HG02610 (cell line): ENCODE measurements around the gene ZNF385C.

Experiments used
- ATAC-seq: cut with Tn5 transposase; IDR thresholded peaks from one replicate; pipeline ENCODE4 v1.9.1; 2021; ENCODE audit warnings: mild to moderate bottlenecking, moderate library complexity; ENCODE audit not compliant: unreplicated experiment

The ZNF385C gene

GRCh38 chr17:42107597-42108576, 9.6 kb upstream of the ZNF385C start:
- ATAC-seq: peak; percentile 75

GRCh38 chr17:42107124-42107523, 8.9 kb upstream of the ZNF385C start:
- no peak for ATAC-seq

- no peak for ATAC-seq
Observed at GRCh38 chr17:42106009-42106408, 7.7 kb upstream of the ZNF385C start.

GRCh38 chr17:42104264-42104663, 6.0 kb upstream of the ZNF385C start:
- no peak for ATAC-seq

- no peak for ATAC-seq
Observed at GRCh38 chr17:42103221-42103954, 5.1 kb upstream of the ZNF385C start.

GRCh38 chr17:42101513-42102292, 3.4 kb upstream of the ZNF385C start:
- ATAC-seq: no peak

GRCh38 chr17:42098730-42099399, 592 bp upstream of the ZNF385C start:
- ATAC-seq: no peak

- ATAC-seq: no peak
Observed at GRCh38 chr17:42096360-42097111, 1.7 kb downstream of the ZNF385C start.

- no peak for ATAC-seq
Observed at GRCh38 chr17:42094375-42095069, 3.8 kb downstream of the ZNF385C start.

GRCh38 chr17:42092939-42093338, 5.3 kb downstream of the ZNF385C start:
- no peak for ATAC-seq

- ATAC-seq: no peak
Observed at GRCh38 chr17:42090964-42091790, 7.1 kb downstream of the ZNF385C start.

GRCh38 chr17:42088736-42089135, 9.5 kb downstream of the ZNF385C start:
- ATAC-seq: no peak

- ATAC-seq: no peak
Observed at GRCh38 chr17:42087736-42088705, 10.3 kb downstream of the ZNF385C start.

- no peak for ATAC-seq
Observed at GRCh38 chr17:42087042-42087701, 11.1 kb downstream of the ZNF385C start.

GRCh38 chr17:42081516-42082129, 16.6 kb downstream of the ZNF385C start:
- no peak for ATAC-seq

- ATAC-seq: no peak
Observed at GRCh38 chr17:42079541-42079940, 18.7 kb downstream of the ZNF385C start.
